H1 (cell line): ENCODE results near the gene TSC2. TPM values are rescaled to one million over a fixed set of nuclear protein-coding genes. Genes with fewer than 3 reads are reported as not detected.
A peak's percentile ranks its signal among the peaks of the same experiment; 100 is the strongest.

Source experiments
- CTCF ChIA-PET: fragments of 300-600 bp; sonication (Branson Sonifier 250); formaldehyde crosslinking; loops from one replicate; lab custom pipeline; 2021; ENCODE audit not compliant: partially characterized antibody; lab: Charles Lee
- POLR2A ChIA-PET: fragments of 300-600 bp; sonication (Branson Sonifier 250); formaldehyde crosslinking; loops from one replicate; lab custom pipeline; 2021; ENCODE audit warnings: inconsistent platforms; ENCODE audit not compliant: partially characterized antibody; lab: Charles Lee
- DNase-seq, 2 experiments: peaks; one replicate each; pipeline versions ENCODE4 v3.0.0 to v3.0.0-alpha.2; 2010 to 2022; ENCODE audit warnings: low spot score in 2 of 2, low read depth in 1 of 2, mixed read lengths in 1 of 2
- FAIRE-seq: peaks from 2 replicates; lab custom pipeline; 2011; peaks lifted over from hg19 to GRCh38; lab: Jason Lieb, UNC
- H2AFZ ChIP-seq: 2 replicates; pipeline ENCODE4 v1.8.1; 2012; ENCODE audit warnings: low read length, inconsistent platforms
- H2AK5ac ChIP-seq: 2 replicates; pipeline ENCODE4 v1.6.1; 2013; ENCODE audit warnings: low read depth, low read length
- H2BK120ac ChIP-seq: replicated peaks from 2 replicates; pipeline ENCODE3; 2013; ENCODE audit warnings: low read depth, low read length, inconsistent platforms
- H2BK12ac ChIP-seq: 2 replicates; pipeline ENCODE4 v1.6.1; 2013; ENCODE audit warnings: low read depth, low read length
- H2BK15ac ChIP-seq: 2 replicates; pipeline ENCODE4 v1.6.1; 2013; ENCODE audit warnings: low read length
- H2BK20ac ChIP-seq: 2 replicates; pipeline ENCODE4 v1.6.1; 2013; ENCODE audit warnings: low read length
- H2BK5ac ChIP-seq: 2 replicates; pipeline ENCODE4 v1.6.1; 2013; ENCODE audit warnings: low read depth, low read length
- H3K14ac ChIP-seq: 2 replicates; pipeline ENCODE4 v1.6.1; 2013; ENCODE audit warnings: inconsistent platforms; ENCODE audit not compliant: insufficient read length
- H3K18ac ChIP-seq: 2 replicates; pipeline ENCODE4 v1.6.1; 2013; ENCODE audit warnings: low read length; ENCODE audit errors: extremely low read depth
- H3K23ac ChIP-seq: 2 replicates; pipeline ENCODE4 v1.6.1; 2013; ENCODE audit warnings: inconsistent platforms; ENCODE audit not compliant: insufficient read length
- H3K23me2 ChIP-seq: 2 replicates; pipeline ENCODE4 v1.6.1; 2013; ENCODE audit warnings: low read depth, low read length
- H3K27ac ChIP-seq: 2 replicates; pipeline ENCODE4 v1.6.1; 2011; ENCODE audit warnings: low read depth, low read length, inconsistent platforms
- H3K27me3 ChIP-seq, 4 experiments: replicated peaks in 1 of 4; 1 replicate in 1 of 4; 2 replicates in 3 of 4; pipeline versions ENCODE4 v1.6.1 to v1.8.1; 2011 to 2013; ENCODE audit warnings: low read length in 3 of 4, mild to moderate bottlenecking in 3 of 4, inconsistent platforms in 2 of 4, mixed read lengths in 2 of 4, moderate library complexity in 1 of 4; ENCODE audit not compliant: control insufficient read depth in 3 of 4, insufficient read depth in 3 of 4; ENCODE audit errors: extremely low read depth in 1 of 4
- H3K36me3 ChIP-seq, 4 experiments: 2 replicates each; pipeline versions ENCODE4 v1.6.1 to v1.8.1; 2011 to 2013; ENCODE audit warnings: mild to moderate bottlenecking in 4 of 4, low read length in 3 of 4, moderate library complexity in 2 of 4, control low read depth in 1 of 4, inconsistent platforms in 1 of 4; ENCODE audit not compliant: insufficient read depth in 4 of 4, control insufficient read depth in 2 of 4
- H3K4ac ChIP-seq: replicated peaks from 2 replicates; pipeline ENCODE3; 2013; ENCODE audit warnings: low read length, low read depth, mixed read lengths, inconsistent platforms; ENCODE audit not compliant: insufficient read length
- H3K4me1 ChIP-seq, 4 experiments: replicated peaks in 1 of 4; 1 replicate in 1 of 4; 2 replicates in 3 of 4; pipeline versions ENCODE4 v1.6.1 to v1.8.1; 2011 to 2013; ENCODE audit warnings: low read length in 3 of 4, inconsistent platforms in 2 of 4, mixed read lengths in 1 of 4; ENCODE audit not compliant: insufficient read depth in 4 of 4, control insufficient read depth in 3 of 4
- H3K4me2 ChIP-seq, 2 experiments: 2 replicates each; pipeline versions ENCODE4 v1.6.1 to v1.8.1; 2011 to 2013; ENCODE audit warnings: low read depth in 2 of 2, low read length in 2 of 2, control low read depth in 1 of 2, inconsistent platforms in 1 of 2, mild to moderate bottlenecking in 1 of 2; ENCODE audit not compliant: insufficient read depth in 1 of 2
- H3K4me3 ChIP-seq, 4 experiments: fragments of 200-600, 300-600 bp in 1 of 4; sonication (generic), shearing (Covaris generic), sonication (Bioruptor Twin) in 1 of 4; 2 replicates each; pipeline versions ENCODE4 v1.5.1 to v1.8.1; 2011 to 2016; ENCODE audit warnings: low read length in 4 of 4, low read depth in 3 of 4, control low read depth in 2 of 4, inconsistent platforms in 2 of 4, mild to moderate bottlenecking in 2 of 4, mixed read lengths in 1 of 4, moderate library complexity in 1 of 4; ENCODE audit not compliant: insufficient read depth in 2 of 4; ENCODE audit errors: extremely low read depth in 1 of 4
- H3K56ac ChIP-seq: replicated peaks from 2 replicates; pipeline ENCODE3; 2013; ENCODE audit warnings: low read depth, mild to moderate bottlenecking, mixed read lengths, low read length, inconsistent platforms; ENCODE audit not compliant: insufficient read length
- H3K79me1 ChIP-seq: 2 replicates; pipeline ENCODE4 v1.6.1; 2013; ENCODE audit warnings: low read depth, low read length, control low read depth
- H3K79me2 ChIP-seq, 2 experiments: 2 replicates each; pipeline versions ENCODE4 v1.6.1 to v1.8.1; 2012 to 2013; ENCODE audit warnings: low read length in 2 of 2, mild to moderate bottlenecking in 2 of 2, inconsistent platforms in 1 of 2; ENCODE audit not compliant: insufficient read depth in 2 of 2, control insufficient read depth in 1 of 2
- H3K9ac ChIP-seq, 4 experiments: replicated peaks in 1 of 4; 1 replicate in 1 of 4; 2 replicates in 3 of 4; pipeline versions ENCODE4 v1.6.1 to v1.8.1; 2011 to 2013; ENCODE audit warnings: low read depth in 3 of 4, low read length in 3 of 4, control low read depth in 2 of 4, mild to moderate bottlenecking in 2 of 4, moderate library complexity in 2 of 4, inconsistent platforms in 1 of 4; ENCODE audit errors: extremely low read depth in 1 of 4
- H3K9me3 ChIP-seq, 2 experiments: 2 replicates each; pipeline versions ENCODE4 v1.6.1 to v1.8.1; 2012 to 2013; ENCODE audit warnings: mild to moderate bottlenecking in 2 of 2, moderate library complexity in 2 of 2, control low read depth in 1 of 2, inconsistent platforms in 1 of 2, low read depth in 1 of 2, low read length in 1 of 2, mixed read lengths in 1 of 2; ENCODE audit not compliant: insufficient read depth in 2 of 2
- H4K20me1 ChIP-seq, 2 experiments: replicated peaks in 1 of 2; 2 replicates each; pipeline versions ENCODE3 to v1.8.1; 2011 to 2013; ENCODE audit warnings: inconsistent platforms in 2 of 2, low read length in 2 of 2, mild to moderate bottlenecking in 1 of 2; ENCODE audit not compliant: insufficient read depth in 2 of 2, control insufficient read depth in 1 of 2
- H4K5ac ChIP-seq: 2 replicates; pipeline ENCODE4 v1.6.1; 2013; ENCODE audit warnings: low read length, low read depth, mixed read lengths, inconsistent platforms; ENCODE audit not compliant: insufficient read length
- H4K8ac ChIP-seq: 2 replicates; pipeline ENCODE4 v1.8.0; 2013; ENCODE audit warnings: mild to moderate bottlenecking, moderate library complexity, low read length, inconsistent platforms; ENCODE audit not compliant: insufficient read depth; ENCODE audit errors: extremely low read depth
- H4K91ac ChIP-seq: replicated peaks from 2 replicates; pipeline ENCODE3; 2013; ENCODE audit warnings: low read length, mixed read lengths, inconsistent platforms; ENCODE audit not compliant: insufficient read length
- EGR1 ChIP-seq: IDR thresholded peaks from 2 replicates; pipeline ENCODE4 v1.6.1; 2011; ENCODE audit warnings: low read depth, low read length, borderline replicate concordance
- GABPA ChIP-seq: IDR thresholded peaks from 2 replicates; pipeline ENCODE4 v1.6.1; 2011; ENCODE audit warnings: mild to moderate bottlenecking, low read length, moderate library complexity, borderline replicate concordance; ENCODE audit not compliant: insufficient read depth
- KDM4A ChIP-seq: IDR thresholded peaks from one replicate; pipeline ENCODE4 v1.7.1; 2012; ENCODE audit warnings: low read depth, mild to moderate bottlenecking, moderate library complexity, low read length, inconsistent platforms; ENCODE audit not compliant: severe bottlenecking
- MAX ChIP-seq: IDR thresholded peaks from 2 replicates; pipeline ENCODE4 v1.6.1; 2012; ENCODE audit warnings: inconsistent platforms
- WGBS, 2 experiments: shearing (Covaris generic) in 1 of 2; methylation state at CpG; one replicate each; pipeline versions ENCODE4 v1.1.6 to v1.1.7; 2013 to 2015; ENCODE audit warnings: low lambda C conversion rate in 2 of 2, mixed read lengths in 2 of 2, inconsistent platforms in 1 of 2, low coverage in 1 of 2, missing lambda C conversion rate in 1 of 2; ENCODE audit not compliant: insufficient replicate concordance in 2 of 2, insufficient coverage in 1 of 2, insufficient read length in 1 of 2; ENCODE audit errors: extremely low coverage in 1 of 2, missing lambda C conversion rate in 1 of 2; 5-methylcytosine and 5-hydroxymethylcytosine counted together
- polyA plus RNA-seq, 7 experiments: library from polyadenylated mRNA; depleted of rRNA in 3 of 7; stranded (reverse) in 5 of 7; unstranded in 2 of 7; fragments of >200 nt in 5 of 7; fragments of 200-250 nt in 2 of 7; gene quantifications; 1 replicate in 5 of 7; 2 replicates in 1 of 7; 4 replicates in 1 of 7; pipeline versions ENCODE4 v1.2.1 to v1.2.3, GENCODE V29; 2011 to 2013; ENCODE audit warnings: missing spikeins in 2 of 7, mixed read lengths in 2 of 7
- total RNA-seq: library from RNA; stranded (reverse); fragmentation: NEBNext Ultra II Directional; extraction: Animal tissue kit (Norgen Biotek cat#: 25700); gene quantifications from 2 replicates; pipeline ENCODE4 v1.2.1, GENCODE V29; 2021

TSC2 gene
- total and polyA plus RNA-seq, 2 of the 8 experiments (the other 6 are each of a cell fraction or from before 2014, with no cell fraction given) = 65.9 to 96.6 TPM

- H3K23ac ChIP-seq = no peak overlapping the region
- peak overlapping the region; percentile 46 to 96 for H3K4me2 ChIP-seq
- no peak overlapping the region for H2AFZ ChIP-seq
- CTCF ChIA-PET = interaction anchor here (0.7 to 3.8 kb wide), 16 partner anchors 12 to 88 kb away, joined by 3 to 25 read pairs (median 4); partner anchors contain the start of gene PKD1
- H2BK20ac ChIP-seq = no peak overlapping the region
- H3K4me3 ChIP-seq = peak overlapping the region; percentile 38 to 72 (median 45)
- peak overlapping the region; percentile 89 for H4K8ac ChIP-seq
- no peak overlapping the region for H2BK15ac ChIP-seq
- DNase-seq (peak in 1 of 2 experiments; percentile 71), FAIRE-seq (no peak)
- no peak overlapping the region for H3K56ac ChIP-seq
- TF ChIP-seq MAX (peak; percentile 26; the same call in 1 of the 2 replicates), KDM4A (peak; percentile 56), EGR1 (no peak), GABPA (0 out of 2 replicates have a peak, but pooled peaks have one; percentile 31)
- WGBS, 2 experiments = 59% methylated on average over 40 of the region's 49 CpGs; no CpG with 5 or more reads in 1 of the 2 experiments
- H2AK5ac ChIP-seq = no peak overlapping the region
- H4K20me1 ChIP-seq = peaks cover 8 to 19% of the 10 kb centered on the region in 2 experiments
- H2BK5ac ChIP-seq = no peak overlapping the region
- peak overlapping the region in 2 of 4 experiments; percentile 13 to 43; a peak in 2 of 7 replicates for H3K9ac ChIP-seq
- no peaks in the 10 kb centered on the region for H3K9me3 ChIP-seq
- no peak overlapping the region; the same call in 1 of the 2 replicates for H3K18ac ChIP-seq
- no peak overlapping the region for H3K27ac ChIP-seq
- H3K79me1 ChIP-seq = no peaks in the 10 kb centered on the region
- peak overlapping the region; percentile 53 for H3K4ac ChIP-seq
- peaks cover 0 to 19% (median 0%) of the 10 kb centered on the region in 4 experiments; a peak in 2 of 8 replicates for H3K36me3 ChIP-seq
- peaks cover 6% of the 10 kb centered on the region; the same call in 1 of the 2 replicates for H3K23me2 ChIP-seq
- H3K4me1 ChIP-seq = peaks cover 0 to 12% (median 9%) of the 10 kb centered on the region in 4 experiments; a peak in 5 of 7 replicates
- no peak overlapping the region; the same call in 1 of the 2 replicates for H2BK12ac ChIP-seq
- no peak overlapping the region for H4K91ac ChIP-seq
- no peaks in the 10 kb centered on the region for H3K27me3 ChIP-seq
- H2BK120ac ChIP-seq = no peak overlapping the region
- H3K79me2 ChIP-seq = no peaks in the 10 kb centered on the region
- POLR2A ChIA-PET = interaction anchor here (0.6 to 6.9 kb wide), 19 partner anchors 10 to 309 kb away, joined by 3 to 54 read pairs (median 3); partner anchors contain the start of genes MSRB1, NTHL1, NUBP2 and SPSB3
- no peak overlapping the region for H3K14ac ChIP-seq
- H4K5ac ChIP-seq = peak overlapping the region; percentile 60
These were observed 43.9 kb downstream of the TSC2 start for GRCh38 chr16:2091547-2092255.
